Uterus (tissue), 2 donors: ENCODE data around the gene WAC.

ENCODE experiments used
- CTCF ChIP-seq, 4 experiments: fragments of 200-600 bp in 2 of 4; fragments of 450-650 bp in 2 of 4; sonication (generic) in 2 of 4; IDR thresholded peaks; one replicate each; pipeline ENCODE4 v1.5.1; 2016 to 2019; ENCODE audit warnings: antibody characterized with exemption in 4 of 4, mild to moderate bottlenecking in 2 of 4, moderate library complexity in 1 of 4
- POLR2A ChIP-seq, 2 donors: fragments of 450-650 bp; IDR thresholded peaks; one replicate each; pipeline ENCODE4 v1.6.1; 2016; ENCODE audit warnings: antibody characterized with exemption in 2 of 2, mild to moderate bottlenecking in 1 of 2, moderate library complexity in 1 of 2

GRCh38 chr10:28496481-28496961 lies 36.4 kb upstream of the WAC start:
- TF ChIP-seq CTCF (IDR thresholded peaks at IDR 0.05) (no peak), POLR2A (IDR thresholded peaks at IDR 0.05) (no peak)
